ENCODE measurements around the gene EPN2. TPM values are rescaled to one million over a fixed set of nuclear protein-coding genes. Genes with fewer than 3 reads are reported as not detected.
A peak's percentile ranks its signal among the peaks of the same experiment; 100 is the strongest.

Gene EPN2
- total and polyA plus RNA-seq, 2 experiments from 2014 or later, result 34.0 to 149 TPM

- no peak for DNase-seq (ENCODE audit: low spot score)
Measured at GRCh38 chr17:19260958-19261357, 23.8 kb downstream of the EPN2 start.

GRCh38 chr17:19261426-19261825, 24.3 kb downstream of the EPN2 start:
- no peak overlapping the region for H3K4me3 Mint-ChIP-seq
- Histone ChIP-seq H4K20me1 (replicated peaks; ENCODE audit: insufficient read depth) (peaks cover 52% of the 10 kb centered on the region), H3K9me2 (ENCODE audit: insufficient read depth) (no peaks in the 10 kb centered on the region), H3K27ac (ENCODE audit: low read depth) (no peak overlapping the region), H3K4me3 (no peak overlapping the region), H3K79me2 (replicated peaks; ENCODE audit: insufficient read depth) (peaks cover 92% of the 10 kb centered on the region), H3F3A (replicated peaks; ENCODE audit: low read depth) (no peaks in the 10 kb centered on the region), H3K36me3 (ENCODE audit: insufficient read depth) (no peaks in the 10 kb centered on the region; the same call in 1 of the 2 replicates), H3K27me3 (ENCODE audit: insufficient read depth) (no peaks in the 10 kb centered on the region), H3K4me2 (no peak overlapping the region), H3K4me1 (ENCODE audit: insufficient read depth) (peaks cover 15% of the 10 kb centered on the region), H2AFZ (no peak overlapping the region)
- ATAC-seq (no peak), DNase-seq (ENCODE audit: low spot score) (no peak)
- peaks cover 6% of the 10 kb centered on the region for H3K27me3 Mint-ChIP-seq (ENCODE audit: insufficient read depth, low read depth, poor library complexity)
- TF ChIP-seq ZNF114 (CRISPR knock-in tag; IDR thresholded peaks at IDR 0.05) (no peak), POLR2AphosphoS5 (IDR thresholded peaks at IDR 0.05; ENCODE audit: low read depth) (no peak), ETS1 (IDR thresholded peaks at IDR 0.05) (no peak), ZNF331 (CRISPR knock-in tag; IDR thresholded peaks at IDR 0.05; ENCODE audit: low read depth) (no peak), REST (IDR thresholded peaks at IDR 0.05; ENCODE audit: unreplicated experiment) (no peak), NANOG (IDR thresholded peaks at IDR 0.05; ENCODE audit: borderline replicate concordance) (no peak)
- H3K4me1 Mint-ChIP-seq, result peaks cover 39% of the 10 kb centered on the region
- H3K27ac Mint-ChIP-seq, result no peak overlapping the region
- no peaks in the 10 kb centered on the region; the same call in 2 of the 3 replicates for H3K36me3 Mint-ChIP-seq (ENCODE audit: low read depth)
- H3K9me3 Mint-ChIP-seq, result no peaks in the 10 kb centered on the region

More at GRCh38 chr17:19260958-19261357, 23.8 kb downstream of the EPN2 start:
- Mint-ChIP-seq H3K4me3 (no peak overlapping the region), H3K27me3 (ENCODE audit: insufficient read depth, low read depth, poor library complexity) (peaks cover 6% of the 10 kb centered on the region), H3K27ac (no peak overlapping the region), H3K36me3 (ENCODE audit: low read depth) (no peaks in the 10 kb centered on the region; the same call in 2 of the 3 replicates), H3K4me1 (peaks cover 40% of the 10 kb centered on the region), H3K9me3 (no peaks in the 10 kb centered on the region)
- Histone ChIP-seq H4K20me1 (replicated peaks; ENCODE audit: insufficient read depth) (peaks cover 57% of the 10 kb centered on the region), H2AFZ (no peak overlapping the region), H3K4me1 (ENCODE audit: insufficient read depth) (peaks cover 18% of the 10 kb centered on the region), H3K4me2 (no peak overlapping the region), H3K4me3 (no peak overlapping the region), H3K79me2 (replicated peaks; ENCODE audit: insufficient read depth) (peaks cover 93% of the 10 kb centered on the region), H3K27ac (ENCODE audit: low read depth) (no peak overlapping the region), H3K27me3 (ENCODE audit: insufficient read depth) (no peaks in the 10 kb centered on the region), H3K9me2 (ENCODE audit: insufficient read depth) (no peaks in the 10 kb centered on the region), H3F3A (replicated peaks; ENCODE audit: low read depth) (no peaks in the 10 kb centered on the region), H3K36me3 (ENCODE audit: insufficient read depth) (no peaks in the 10 kb centered on the region; the same call in 1 of the 2 replicates)
- ATAC-seq, result peak; percentile 21; the same call in 1 of the 3 replicates
- no peak for TF ChIP-seq EZH2phosphoT487 (IDR thresholded peaks at IDR 0.05; ENCODE audit: unreplicated experiment)
- no peak for TF ChIP-seq NANOG (IDR thresholded peaks at IDR 0.05; ENCODE audit: borderline replicate concordance)
